NCI-H345 (cell line): ENCODE measurements around the gene ANKS4B.
"Not testable (repeated sequence)": the region's sequence is repeated elsewhere in the genome, so short reads cannot be mapped to it uniquely, and the experiment has no call there.

Experiments
- DNase-seq: peaks from one replicate; lab custom pipeline; 2025; lab: John Stamatoyannopoulos, UW

The ANKS4B gene

DNA sequence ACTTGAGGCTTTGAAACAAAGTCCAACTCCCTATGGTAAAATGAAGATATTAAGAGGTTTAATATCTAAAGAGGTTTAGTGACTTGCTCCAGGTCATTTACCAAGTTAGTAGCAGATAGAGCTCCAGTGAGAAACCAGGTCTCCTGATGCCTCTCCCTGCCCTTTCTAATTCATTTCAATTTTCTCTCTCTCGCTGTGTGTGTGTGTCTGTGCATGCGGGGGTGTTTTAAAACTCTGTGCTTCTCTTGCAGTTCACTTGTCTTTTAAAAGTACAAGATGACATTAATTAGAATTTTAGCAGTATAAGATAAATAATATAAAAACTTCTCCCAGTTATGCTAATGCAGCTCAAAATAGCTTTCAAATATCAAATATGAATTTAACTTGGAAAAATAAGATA, 13.9 kb upstream of the ANKS4B start:
- DNase-seq = no peak

DNA sequence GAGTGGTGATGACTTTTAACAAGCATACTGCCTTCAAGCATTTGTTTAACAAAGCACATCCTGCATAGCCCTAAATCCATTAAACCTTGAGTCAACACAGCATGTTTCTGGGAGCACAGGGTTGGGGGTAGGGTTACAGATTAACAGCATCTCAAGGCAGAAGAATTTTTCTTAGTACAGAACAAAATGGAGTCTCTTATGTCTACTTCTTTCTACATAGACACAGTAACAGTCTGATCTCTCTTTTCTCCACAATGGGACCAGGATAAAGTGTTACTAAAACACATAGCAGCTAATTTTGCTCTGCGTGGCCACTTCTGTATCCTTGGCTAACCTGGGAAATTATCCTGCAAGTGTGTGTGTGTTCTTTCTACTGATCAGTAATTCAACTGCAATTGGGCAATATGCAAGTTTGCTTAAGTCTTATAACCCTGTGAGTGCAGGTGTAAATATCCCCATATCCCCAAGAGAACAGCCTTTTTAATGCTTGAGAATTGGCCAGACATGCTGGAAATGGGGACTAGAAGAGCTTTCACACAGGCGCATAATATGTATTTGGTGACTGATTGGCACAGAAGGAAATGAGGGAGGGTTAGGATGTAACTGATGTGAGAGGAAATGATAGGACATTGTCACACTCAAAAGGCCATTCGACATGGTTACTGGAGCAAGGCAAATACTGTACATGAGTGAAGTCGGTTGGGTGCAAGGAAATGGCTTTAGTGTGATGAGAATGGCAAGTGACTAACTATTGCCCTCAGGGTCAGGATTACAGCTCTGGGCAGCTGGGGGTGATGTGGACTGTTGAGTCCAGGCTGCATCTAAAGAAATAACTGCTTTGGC, 10.8 kb upstream of the ANKS4B start:
- no peak for DNase-seq

DNA sequence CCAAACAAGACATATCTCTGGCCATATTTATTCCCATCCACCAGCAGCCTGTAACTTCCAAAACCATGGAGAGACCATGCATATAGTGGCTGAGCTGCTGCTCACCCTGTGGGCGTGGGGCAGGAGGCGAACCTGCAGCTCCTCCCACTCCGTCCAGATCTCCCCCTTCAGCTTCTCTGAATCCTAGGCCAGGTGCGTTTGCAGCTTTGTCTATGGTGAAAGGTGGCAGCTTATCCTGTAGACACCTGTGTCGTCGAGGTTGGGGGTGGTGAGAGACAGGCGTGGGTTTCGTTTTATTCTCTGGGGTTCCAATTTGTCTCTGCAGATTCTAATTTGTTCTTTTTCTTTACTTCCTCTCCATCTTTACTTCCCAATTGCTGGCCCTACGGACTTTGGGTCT, 9.7 kb upstream of the ANKS4B start:
- no peak for DNase-seq

DNA sequence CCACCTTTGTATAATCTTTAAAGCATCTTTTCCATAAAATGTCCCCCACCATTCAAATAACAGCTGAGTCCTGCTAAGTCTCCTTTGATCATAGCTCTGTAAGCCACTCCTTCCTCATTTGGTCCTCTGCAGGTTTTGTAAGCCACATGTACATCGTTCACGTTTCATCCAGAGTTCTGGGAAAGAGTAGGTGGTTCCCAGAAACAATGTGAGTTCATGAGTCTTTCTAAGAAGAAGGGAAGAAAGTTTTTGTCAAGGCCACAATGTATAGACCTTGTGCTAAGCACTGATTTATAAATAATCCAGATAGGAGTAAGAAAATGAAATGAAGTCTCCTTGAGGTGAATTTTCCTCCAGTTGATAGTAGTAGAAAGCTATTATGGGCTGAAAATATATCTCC, 8.7 kb upstream of the ANKS4B start:
- DNase-seq = no peak

DNA sequence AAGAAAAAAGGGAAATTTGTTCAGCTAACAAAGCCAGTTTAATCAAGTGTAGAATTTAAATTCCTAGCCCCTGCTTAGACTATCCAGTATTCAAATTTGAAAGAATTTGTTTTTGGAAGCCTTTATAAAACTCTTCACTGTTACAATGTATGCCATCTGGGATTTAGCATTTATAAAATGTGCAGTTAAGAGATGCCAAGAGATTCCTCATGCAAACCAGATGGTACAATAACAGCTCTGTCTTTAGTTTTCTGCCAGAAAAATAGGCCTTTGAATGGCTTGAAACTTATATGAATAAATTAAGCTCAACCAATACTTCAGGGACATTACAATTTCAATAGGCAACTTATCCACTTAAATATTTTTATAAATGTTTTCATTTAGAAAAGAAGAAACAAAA, 6.8 kb upstream of the ANKS4B start:
- DNase-seq = no peak

DNA sequence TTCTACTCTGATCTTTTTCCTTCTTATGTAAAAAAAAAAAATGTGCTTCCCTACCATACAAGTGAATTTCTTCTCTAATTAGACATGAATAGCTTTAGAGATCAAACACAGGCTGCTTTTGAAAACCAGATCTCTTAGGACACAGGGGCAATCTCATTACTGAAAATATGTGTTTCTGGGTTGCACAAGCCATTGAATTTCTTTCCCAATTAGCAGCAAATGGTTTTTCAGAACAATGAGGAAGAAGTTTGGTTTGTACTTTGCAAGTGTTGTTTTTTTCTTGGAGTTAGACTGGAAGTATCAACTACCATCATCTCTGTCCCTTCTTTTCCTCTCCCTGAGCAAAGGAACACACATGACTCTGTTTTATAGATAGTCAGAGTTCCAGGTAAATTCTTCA, 5.6 kb upstream of the ANKS4B start:
- DNase-seq = no peak

DNA sequence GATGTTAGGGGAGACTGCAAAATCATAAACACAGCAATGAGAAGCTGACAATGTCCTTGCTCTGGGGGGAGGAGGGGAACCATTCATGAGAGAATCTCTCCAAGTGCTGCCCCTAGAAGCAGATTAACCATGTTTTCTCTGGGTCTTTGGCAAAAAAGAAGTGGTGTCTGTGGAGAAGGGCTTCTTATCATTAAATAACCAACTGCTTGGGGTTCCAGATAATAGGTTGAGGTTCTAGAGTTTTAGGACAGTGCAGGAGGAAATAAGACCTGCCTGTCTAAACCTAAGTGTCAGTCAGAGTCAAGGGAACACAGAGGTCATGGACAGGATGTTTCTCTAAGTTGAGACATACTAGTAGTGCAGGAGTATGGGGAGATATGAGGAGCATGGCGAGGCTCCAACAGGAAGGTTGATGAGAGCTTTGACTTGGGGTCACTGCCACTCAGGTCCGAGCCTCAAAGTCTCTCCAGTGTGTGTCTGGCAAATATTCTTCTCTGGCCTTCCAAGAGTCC, 5.1 kb upstream of the ANKS4B start:
- no peak for DNase-seq

DNA sequence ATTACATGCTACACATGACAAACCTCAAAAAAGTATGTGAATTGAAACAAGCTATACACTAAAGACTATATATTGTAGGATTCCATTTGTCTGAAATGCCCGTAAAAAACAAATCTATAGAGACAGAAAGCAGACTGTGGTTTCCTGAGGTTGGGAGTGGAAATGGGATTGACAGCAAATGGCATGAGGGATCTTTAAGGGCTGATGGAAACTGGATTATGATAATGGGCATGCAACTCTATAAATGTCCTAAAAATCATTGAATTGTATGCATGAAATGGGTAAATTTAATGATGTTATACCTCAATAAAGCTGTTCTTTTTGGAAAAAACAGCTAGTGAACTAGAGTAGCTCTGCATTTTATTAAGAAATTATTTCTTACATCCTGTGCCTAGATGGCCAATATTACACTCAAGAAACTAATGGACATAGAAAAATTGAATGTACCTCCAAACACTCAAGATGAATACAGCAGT, 416 bp upstream of the ANKS4B start:
- no peak for DNase-seq

DNA sequence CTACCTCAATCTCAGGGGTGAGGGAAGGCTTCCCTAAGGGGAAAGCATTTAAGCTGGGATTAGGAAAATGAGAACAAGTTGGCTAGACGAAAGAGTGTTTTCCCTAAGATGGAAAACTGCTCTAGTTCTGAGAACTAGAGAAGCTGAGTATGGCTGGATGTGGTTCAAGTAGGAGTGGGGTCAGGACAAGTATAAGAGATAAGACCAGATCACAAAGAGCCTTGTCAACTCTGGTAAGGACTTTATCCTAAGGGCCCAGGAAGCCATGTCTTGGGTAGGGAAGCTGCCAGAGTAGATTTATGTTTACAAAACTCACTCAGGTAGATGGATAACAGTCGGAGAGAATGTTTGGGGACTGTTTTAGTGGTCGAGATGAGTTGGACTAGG, 1.7 kb downstream of the ANKS4B start:
- no peak for DNase-seq

DNA sequence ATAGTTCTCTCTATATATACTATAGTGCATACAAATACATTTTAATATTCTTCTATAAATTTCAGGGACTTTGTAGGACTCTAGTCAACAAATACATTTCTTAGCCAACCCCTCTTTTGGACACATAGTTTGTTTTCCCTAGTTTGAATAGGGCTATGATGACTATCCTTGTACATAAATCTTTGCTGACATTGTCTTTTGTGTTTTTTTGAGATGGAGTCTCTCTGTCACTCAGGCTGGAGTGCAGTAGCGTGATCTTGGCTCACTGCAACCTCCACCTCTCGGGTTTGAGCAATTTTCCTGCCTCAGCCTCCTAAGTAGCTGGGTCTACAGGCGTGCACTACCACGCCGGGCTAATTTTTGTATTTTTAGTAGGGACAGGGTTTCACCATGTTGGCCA, 3.3 kb downstream of the ANKS4B start:
- no peak for DNase-seq

DNA sequence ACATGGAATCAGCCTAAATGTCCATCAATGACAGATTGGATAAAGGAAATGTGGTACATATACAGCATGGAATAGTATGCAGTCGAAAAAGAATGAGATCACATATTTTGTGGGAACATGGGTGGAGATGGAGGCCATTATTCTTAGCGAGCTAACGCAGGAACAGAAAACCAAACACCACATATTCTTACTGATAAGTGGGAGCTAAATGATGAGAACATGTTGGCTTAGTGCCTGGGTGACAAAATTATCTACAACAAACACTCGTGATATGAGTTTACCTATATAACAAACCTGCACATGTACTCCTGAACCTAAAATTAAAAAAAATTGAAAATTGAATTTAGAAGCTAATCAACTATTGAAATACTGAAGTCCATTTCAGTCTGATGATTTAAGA, 6.1 kb downstream of the ANKS4B start:
- no peak for DNase-seq

DNA sequence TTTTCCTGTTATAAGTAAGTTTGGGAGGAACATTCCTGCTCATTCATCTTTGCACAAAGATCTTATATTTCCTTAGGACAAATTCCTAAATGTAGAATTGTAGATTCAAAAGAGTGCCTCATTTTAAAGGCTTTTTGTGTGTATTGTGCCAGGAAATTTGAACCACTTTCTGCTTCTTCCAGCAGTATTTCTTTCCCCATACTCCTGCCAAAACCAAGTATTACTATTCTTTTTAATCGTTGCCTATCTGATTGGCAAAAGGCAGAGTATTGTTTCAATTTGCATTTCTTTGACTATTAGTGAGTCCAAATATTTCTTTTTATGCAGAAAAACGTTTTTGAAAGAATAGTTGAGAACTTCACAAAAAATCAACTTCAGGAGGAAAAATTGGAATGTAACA, 9.3 kb downstream of the ANKS4B start:
- DNase-seq = no peak

DNA sequence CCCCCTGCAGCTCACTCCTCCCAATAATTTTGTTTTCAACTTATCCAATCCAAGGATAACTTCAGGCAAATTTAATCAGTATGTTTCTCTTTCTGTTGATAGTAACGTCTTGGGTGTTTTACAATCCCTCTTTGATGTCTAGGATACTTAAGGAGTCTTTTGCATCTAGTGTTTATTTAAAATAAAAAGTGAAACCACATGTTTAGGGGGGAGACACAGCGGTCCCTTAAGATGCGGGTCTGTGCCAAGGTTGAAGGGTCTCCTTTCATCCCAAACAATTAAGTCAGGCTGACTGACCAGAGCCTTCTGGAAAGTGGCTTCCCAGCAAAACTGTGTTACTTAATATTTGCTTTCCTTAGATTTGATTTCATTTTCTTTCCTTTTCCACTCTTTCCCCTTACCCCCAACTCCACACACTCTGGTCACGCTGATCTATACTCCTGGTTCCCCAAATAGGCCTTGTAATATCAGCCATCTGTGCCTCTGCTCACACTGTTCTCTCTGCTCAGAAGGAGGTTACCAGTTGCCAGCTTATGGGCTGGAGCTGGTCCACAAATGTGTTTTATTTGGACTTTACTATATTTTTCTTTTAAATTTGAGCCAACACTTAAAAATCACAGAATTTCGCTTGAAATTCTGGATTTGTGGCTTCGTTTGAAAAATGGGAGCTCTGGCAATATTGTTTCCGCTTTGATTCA, 11.2 kb downstream of the ANKS4B start:
- no peak for DNase-seq

DNA sequence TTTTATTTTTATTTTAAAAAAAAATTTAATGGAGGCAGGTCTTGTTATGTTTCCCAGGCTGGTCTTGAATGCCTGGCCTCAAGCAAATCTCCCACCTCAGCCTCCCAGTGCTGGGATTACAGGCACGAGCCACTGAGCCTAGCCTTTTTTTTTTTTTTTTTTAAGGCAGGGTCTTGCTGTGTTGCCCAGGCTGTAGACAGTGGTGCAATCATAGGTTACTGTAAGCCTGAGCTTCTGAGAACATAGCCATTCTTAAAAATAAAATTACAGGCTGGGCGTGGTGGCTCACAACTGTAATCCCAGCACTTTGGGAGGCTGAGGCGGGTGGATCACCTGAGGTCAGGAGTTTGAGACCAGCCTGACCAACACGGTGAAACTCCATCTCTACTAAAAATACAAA, 14.7 kb downstream of the ANKS4B start:
- not testable (repeated sequence) for DNase-seq

DNA sequence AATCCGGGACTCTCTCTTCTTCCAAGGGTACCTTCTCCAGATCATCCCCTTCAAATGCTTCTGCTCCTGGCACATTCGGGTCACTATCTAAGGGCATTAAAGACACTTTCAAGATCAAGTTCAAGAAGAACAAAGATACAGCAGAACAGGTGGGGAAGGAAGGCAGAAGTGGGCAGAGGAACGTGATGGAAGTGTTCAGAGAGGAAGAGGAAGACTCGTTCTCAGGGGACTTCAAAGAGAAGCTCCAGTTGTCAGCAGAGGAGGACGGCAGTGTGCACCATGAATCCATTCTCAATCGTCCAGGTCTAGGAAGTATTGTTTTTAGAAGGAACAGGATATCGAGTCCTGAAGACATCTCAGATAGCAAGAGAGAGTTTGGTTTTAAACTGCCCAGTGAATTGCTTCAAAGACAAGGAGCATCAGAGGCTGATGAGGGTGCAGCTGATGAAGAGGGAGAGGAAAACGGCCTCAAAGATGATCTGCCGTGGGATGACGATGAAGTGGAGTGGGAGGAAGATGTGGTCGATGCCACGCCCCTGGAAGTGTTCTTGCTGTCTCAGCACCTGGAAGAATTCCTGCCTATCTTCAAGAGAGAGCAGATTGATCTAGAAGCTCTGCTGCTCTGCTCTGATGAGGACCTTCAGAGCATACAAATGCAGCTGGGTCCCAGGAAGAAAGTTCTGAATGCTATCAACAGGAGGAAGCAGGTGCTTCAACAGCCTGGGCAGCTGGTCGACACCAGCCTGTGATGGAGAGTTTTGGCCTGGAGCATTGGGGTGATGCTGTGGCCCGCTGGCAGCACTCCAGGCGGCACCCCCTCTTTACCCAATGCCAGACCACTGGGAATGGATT, 16.8 kb downstream of the ANKS4B start:
- no peak for DNase-seq

DNA sequence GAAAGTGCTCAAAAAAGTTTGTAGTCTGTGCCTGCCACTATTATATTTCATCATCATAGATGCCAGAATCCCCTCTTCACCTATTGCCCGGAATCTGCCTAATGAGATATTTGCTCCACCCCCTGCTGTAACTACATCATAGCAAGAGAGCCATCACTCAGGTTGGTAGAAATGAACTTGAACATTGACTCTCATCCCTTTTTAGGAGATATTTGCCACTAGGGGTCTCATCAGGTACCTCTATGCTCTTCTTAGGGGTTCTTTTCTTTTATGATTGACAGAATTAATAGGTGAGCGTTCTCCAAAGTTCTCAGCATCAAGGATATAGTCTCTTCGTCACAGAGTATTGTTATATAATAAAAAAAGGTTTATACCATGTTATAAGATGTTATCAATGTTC, 20.0 kb downstream of the ANKS4B start:
- no peak for DNase-seq

DNA sequence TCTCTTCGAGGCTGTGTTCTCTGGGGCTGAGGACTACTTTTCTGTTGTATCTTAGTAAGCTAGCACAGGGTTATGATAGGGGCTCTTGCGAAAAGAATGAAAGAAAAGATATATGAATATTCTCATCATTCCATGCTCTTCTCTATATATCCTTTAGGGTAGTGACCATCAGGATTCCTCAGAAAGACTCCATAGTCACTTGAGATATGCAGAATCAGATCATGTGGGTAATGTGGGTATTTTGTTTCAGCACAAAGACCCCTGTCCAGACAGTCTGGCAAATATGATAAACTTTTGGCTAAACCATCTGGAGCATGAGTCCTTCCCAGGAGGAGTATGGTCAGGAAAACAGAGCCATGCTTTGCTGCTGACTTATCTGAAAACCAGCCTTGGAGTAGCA, 23.1 kb downstream of the ANKS4B start:
- DNase-seq = no peak

DNA sequence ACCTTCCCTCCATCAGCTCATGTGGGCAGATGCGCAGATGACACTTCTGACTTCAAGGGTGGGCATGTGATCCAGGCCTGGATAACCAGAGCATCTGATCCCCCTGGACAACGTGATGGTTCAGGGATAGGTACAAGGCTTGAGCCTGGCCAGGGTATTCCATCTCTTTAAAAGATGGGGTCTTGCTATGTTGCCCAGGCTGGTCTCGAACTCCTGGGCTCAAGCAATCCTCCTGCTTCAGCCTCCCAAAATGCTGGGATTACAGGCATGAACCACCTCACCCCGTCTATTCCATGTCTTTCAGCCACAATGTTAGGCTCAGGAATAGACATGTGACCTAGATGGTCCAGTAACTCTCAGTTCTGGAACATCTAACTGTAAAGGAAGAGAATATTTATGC, 23.8 kb downstream of the ANKS4B start:
- no peak for DNase-seq

DNA sequence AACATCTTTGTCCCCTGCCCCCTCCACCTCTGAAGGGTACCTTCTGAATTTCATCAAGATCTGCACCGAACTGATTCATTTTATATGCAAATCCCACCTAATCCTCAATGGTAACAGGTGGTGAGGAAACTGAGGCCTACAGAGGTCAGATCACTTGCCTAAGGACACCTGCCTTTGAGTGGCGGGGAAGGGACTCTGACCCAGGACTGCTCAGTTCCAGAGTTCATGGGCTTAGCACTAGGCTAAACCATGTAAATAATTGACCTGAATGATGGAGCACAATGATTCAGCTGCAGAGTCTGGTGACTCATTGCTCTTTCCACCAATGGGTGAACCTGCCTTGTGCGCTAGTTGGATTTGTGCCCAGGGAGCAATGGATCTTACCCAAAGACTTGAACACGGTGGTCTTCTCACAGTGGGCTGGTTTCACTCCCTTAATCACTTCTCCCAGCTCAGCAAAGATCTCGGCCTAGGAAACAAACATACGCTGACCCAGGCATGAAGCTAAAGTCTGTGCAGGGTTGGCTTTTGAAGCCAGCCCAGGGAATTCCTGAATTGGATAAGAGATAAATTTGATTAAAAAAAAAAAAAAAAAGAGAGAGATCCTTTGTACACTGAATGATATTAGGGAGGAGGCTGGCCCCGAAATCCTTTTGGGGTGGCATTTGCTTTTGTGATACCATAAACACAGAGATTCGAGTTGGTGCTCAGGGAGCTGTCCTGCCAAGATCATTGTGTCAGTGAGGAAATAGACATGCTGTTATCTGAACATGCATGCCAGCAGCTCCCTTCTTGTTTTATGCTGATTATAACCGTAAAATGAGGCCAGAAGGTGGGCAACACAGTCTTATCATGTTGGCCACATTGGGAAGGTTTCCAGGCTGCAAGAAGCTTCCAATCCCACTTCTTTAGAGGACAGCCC, 27.6 kb downstream of the ANKS4B start:
- no peak for DNase-seq

DNA sequence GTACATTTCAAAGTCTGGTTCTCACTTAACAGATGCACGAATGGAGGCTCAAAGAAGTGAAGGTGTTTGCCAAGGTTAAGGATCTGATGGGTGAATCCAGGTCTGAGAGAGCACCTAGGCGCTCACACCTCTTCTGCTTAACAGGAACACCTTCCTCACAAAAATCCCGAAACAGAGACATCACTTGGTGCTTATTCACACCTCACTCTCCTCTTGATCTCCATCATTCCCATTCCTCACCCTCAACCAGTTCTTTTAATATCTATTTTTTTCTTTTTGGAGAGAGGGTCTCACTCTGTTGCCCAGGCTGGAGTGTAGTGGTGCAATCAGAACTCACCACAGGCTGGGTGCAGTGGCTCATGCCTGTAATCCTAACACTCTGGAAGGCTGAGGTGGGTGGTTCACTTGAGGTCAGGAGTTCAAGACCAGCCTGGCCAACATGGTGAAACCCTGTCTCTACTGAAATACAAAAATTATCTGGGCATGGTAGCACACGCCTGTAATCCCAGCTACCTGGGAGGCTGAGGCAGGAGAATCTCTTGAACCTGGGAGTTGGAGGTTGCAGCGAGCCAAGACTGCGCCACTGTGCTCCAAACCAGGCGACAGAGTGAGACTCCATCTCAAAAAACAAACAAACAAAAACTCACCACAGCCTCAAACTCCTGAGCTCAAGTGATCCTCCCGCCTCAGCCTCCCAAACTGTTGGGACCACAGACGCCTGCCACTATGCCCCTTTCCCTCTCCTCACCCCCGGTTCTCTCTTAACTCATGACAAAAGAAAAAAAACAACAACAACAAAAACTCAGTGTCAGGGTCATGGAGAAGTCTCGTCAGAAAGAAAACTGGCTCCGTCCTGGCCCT, 29.5 kb downstream of the ANKS4B start:
- DNase-seq = no peak
